Keratinocyte (primary cell): ENCODE results near the gene HEG1.

Experiments used
- CTCF ChIP-seq, 3 experiments: IDR thresholded peaks in 1 of 3; conservative IDR thresholded peaks in 1 of 3; optimal IDR thresholded peaks in 1 of 3; 2 replicates in 2 of 3; 3 replicates in 1 of 3; pipeline versions ENCODE3 to v1.5.1; 2011; ENCODE audit warnings: low read length in 3 of 3, mild to moderate bottlenecking in 3 of 3, moderate library complexity in 2 of 3, control low read depth in 1 of 3, inconsistent platforms in 1 of 3; ENCODE audit not compliant: insufficient read depth in 2 of 3; ENCODE audit errors: extremely low read depth in 1 of 3
- EZH2 ChIP-seq: IDR thresholded peaks from one replicate; pipeline ENCODE4 v1.6.1; 2012; ENCODE audit warnings: inconsistent platforms, mild to moderate bottlenecking, low read length, moderate library complexity

- no peak for TF ChIP-seq EZH2
- TF ChIP-seq CTCF (optimal IDR thresholded peaks at IDR 0.05 in 1 of 3, IDR thresholded peaks at IDR 0.05 in 1 of 3, conservative IDR thresholded peaks at IDR 0.05 in 1 of 3; ENCODE audit: extremely low read depth in 1 of 3, insufficient read depth in 2 of 3, low read length in 3 of 3), result no peak
Measured at GRCh38 chr3:125014570-125015179, 41.1 kb downstream of the HEG1 start.
